H1 (cell line): ENCODE measurements around the gene MCF2L. TPM values are rescaled to one million over a fixed set of nuclear protein-coding genes. Genes with fewer than 3 reads are reported as not detected.

Experiments
- CTCF ChIA-PET: fragments of 300-600 bp; sonication (Branson Sonifier 250); formaldehyde crosslinking; loops from one replicate; lab custom pipeline; 2021; ENCODE audit not compliant: partially characterized antibody; lab: Charles Lee
- POLR2A ChIA-PET: fragments of 300-600 bp; sonication (Branson Sonifier 250); formaldehyde crosslinking; loops from one replicate; lab custom pipeline; 2021; ENCODE audit warnings: inconsistent platforms; ENCODE audit not compliant: partially characterized antibody; lab: Charles Lee
- DNase-seq, 2 experiments: peaks; one replicate each; pipeline versions ENCODE4 v3.0.0 to v3.0.0-alpha.2; 2010 to 2022; ENCODE audit warnings: low spot score in 2 of 2, low read depth in 1 of 2, mixed read lengths in 1 of 2
- FAIRE-seq: peaks from 2 replicates; lab custom pipeline; 2011; peaks lifted over from hg19 to GRCh38; lab: Jason Lieb, UNC
- H2AFZ ChIP-seq: 2 replicates; pipeline ENCODE4 v1.8.1; 2012; ENCODE audit warnings: low read length, inconsistent platforms
- H2AK5ac ChIP-seq: 2 replicates; pipeline ENCODE4 v1.6.1; 2013; ENCODE audit warnings: low read depth, low read length
- H2BK120ac ChIP-seq: replicated peaks from 2 replicates; pipeline ENCODE3; 2013; ENCODE audit warnings: low read depth, low read length, inconsistent platforms
- H2BK12ac ChIP-seq: 2 replicates; pipeline ENCODE4 v1.6.1; 2013; ENCODE audit warnings: low read depth, low read length
- H2BK15ac ChIP-seq: 2 replicates; pipeline ENCODE4 v1.6.1; 2013; ENCODE audit warnings: low read length
- H2BK20ac ChIP-seq: 2 replicates; pipeline ENCODE4 v1.6.1; 2013; ENCODE audit warnings: low read length
- H2BK5ac ChIP-seq: 2 replicates; pipeline ENCODE4 v1.6.1; 2013; ENCODE audit warnings: low read depth, low read length
- H3K14ac ChIP-seq: 2 replicates; pipeline ENCODE4 v1.6.1; 2013; ENCODE audit warnings: inconsistent platforms; ENCODE audit not compliant: insufficient read length
- H3K18ac ChIP-seq: 2 replicates; pipeline ENCODE4 v1.6.1; 2013; ENCODE audit warnings: low read length; ENCODE audit errors: extremely low read depth
- H3K23ac ChIP-seq: 2 replicates; pipeline ENCODE4 v1.6.1; 2013; ENCODE audit warnings: inconsistent platforms; ENCODE audit not compliant: insufficient read length
- H3K23me2 ChIP-seq: 2 replicates; pipeline ENCODE4 v1.6.1; 2013; ENCODE audit warnings: low read depth, low read length
- H3K27ac ChIP-seq: 2 replicates; pipeline ENCODE4 v1.6.1; 2011; ENCODE audit warnings: low read depth, low read length, inconsistent platforms
- H3K27me3 ChIP-seq, 4 experiments: replicated peaks in 1 of 4; 1 replicate in 1 of 4; 2 replicates in 3 of 4; pipeline versions ENCODE4 v1.6.1 to v1.8.1; 2011 to 2013; ENCODE audit warnings: low read length in 3 of 4, mild to moderate bottlenecking in 3 of 4, inconsistent platforms in 2 of 4, mixed read lengths in 2 of 4, moderate library complexity in 1 of 4; ENCODE audit not compliant: control insufficient read depth in 3 of 4, insufficient read depth in 3 of 4; ENCODE audit errors: extremely low read depth in 1 of 4
- H3K36me3 ChIP-seq, 4 experiments: 2 replicates each; pipeline versions ENCODE4 v1.6.1 to v1.8.1; 2011 to 2013; ENCODE audit warnings: mild to moderate bottlenecking in 4 of 4, low read length in 3 of 4, moderate library complexity in 2 of 4, control low read depth in 1 of 4, inconsistent platforms in 1 of 4; ENCODE audit not compliant: insufficient read depth in 4 of 4, control insufficient read depth in 2 of 4
- H3K4ac ChIP-seq: replicated peaks from 2 replicates; pipeline ENCODE3; 2013; ENCODE audit warnings: low read length, low read depth, mixed read lengths, inconsistent platforms; ENCODE audit not compliant: insufficient read length
- H3K4me1 ChIP-seq, 4 experiments: replicated peaks in 1 of 4; 1 replicate in 1 of 4; 2 replicates in 3 of 4; pipeline versions ENCODE4 v1.6.1 to v1.8.1; 2011 to 2013; ENCODE audit warnings: low read length in 3 of 4, inconsistent platforms in 2 of 4, mixed read lengths in 1 of 4; ENCODE audit not compliant: insufficient read depth in 4 of 4, control insufficient read depth in 3 of 4
- H3K4me2 ChIP-seq, 2 experiments: 2 replicates each; pipeline versions ENCODE4 v1.6.1 to v1.8.1; 2011 to 2013; ENCODE audit warnings: low read depth in 2 of 2, low read length in 2 of 2, control low read depth in 1 of 2, inconsistent platforms in 1 of 2, mild to moderate bottlenecking in 1 of 2; ENCODE audit not compliant: insufficient read depth in 1 of 2
- H3K4me3 ChIP-seq, 4 experiments: fragments of 200-600, 300-600 bp in 1 of 4; sonication (generic), shearing (Covaris generic), sonication (Bioruptor Twin) in 1 of 4; 2 replicates each; pipeline versions ENCODE4 v1.5.1 to v1.8.1; 2011 to 2016; ENCODE audit warnings: low read length in 4 of 4, low read depth in 3 of 4, control low read depth in 2 of 4, inconsistent platforms in 2 of 4, mild to moderate bottlenecking in 2 of 4, mixed read lengths in 1 of 4, moderate library complexity in 1 of 4; ENCODE audit not compliant: insufficient read depth in 2 of 4; ENCODE audit errors: extremely low read depth in 1 of 4
- H3K56ac ChIP-seq: replicated peaks from 2 replicates; pipeline ENCODE3; 2013; ENCODE audit warnings: low read depth, mild to moderate bottlenecking, mixed read lengths, low read length, inconsistent platforms; ENCODE audit not compliant: insufficient read length
- H3K79me1 ChIP-seq: 2 replicates; pipeline ENCODE4 v1.6.1; 2013; ENCODE audit warnings: low read depth, low read length, control low read depth
- H3K79me2 ChIP-seq, 2 experiments: 2 replicates each; pipeline versions ENCODE4 v1.6.1 to v1.8.1; 2012 to 2013; ENCODE audit warnings: low read length in 2 of 2, mild to moderate bottlenecking in 2 of 2, inconsistent platforms in 1 of 2; ENCODE audit not compliant: insufficient read depth in 2 of 2, control insufficient read depth in 1 of 2
- H3K9ac ChIP-seq, 4 experiments: replicated peaks in 1 of 4; 1 replicate in 1 of 4; 2 replicates in 3 of 4; pipeline versions ENCODE4 v1.6.1 to v1.8.1; 2011 to 2013; ENCODE audit warnings: low read depth in 3 of 4, low read length in 3 of 4, control low read depth in 2 of 4, mild to moderate bottlenecking in 2 of 4, moderate library complexity in 2 of 4, inconsistent platforms in 1 of 4; ENCODE audit errors: extremely low read depth in 1 of 4
- H3K9me3 ChIP-seq, 2 experiments: 2 replicates each; pipeline versions ENCODE4 v1.6.1 to v1.8.1; 2012 to 2013; ENCODE audit warnings: mild to moderate bottlenecking in 2 of 2, moderate library complexity in 2 of 2, control low read depth in 1 of 2, inconsistent platforms in 1 of 2, low read depth in 1 of 2, low read length in 1 of 2, mixed read lengths in 1 of 2; ENCODE audit not compliant: insufficient read depth in 2 of 2
- H4K20me1 ChIP-seq, 2 experiments: replicated peaks in 1 of 2; 2 replicates each; pipeline versions ENCODE3 to v1.8.1; 2011 to 2013; ENCODE audit warnings: inconsistent platforms in 2 of 2, low read length in 2 of 2, mild to moderate bottlenecking in 1 of 2; ENCODE audit not compliant: insufficient read depth in 2 of 2, control insufficient read depth in 1 of 2
- H4K5ac ChIP-seq: 2 replicates; pipeline ENCODE4 v1.6.1; 2013; ENCODE audit warnings: low read length, low read depth, mixed read lengths, inconsistent platforms; ENCODE audit not compliant: insufficient read length
- H4K8ac ChIP-seq: 2 replicates; pipeline ENCODE4 v1.8.0; 2013; ENCODE audit warnings: mild to moderate bottlenecking, moderate library complexity, low read length, inconsistent platforms; ENCODE audit not compliant: insufficient read depth; ENCODE audit errors: extremely low read depth
- H4K91ac ChIP-seq: replicated peaks from 2 replicates; pipeline ENCODE3; 2013; ENCODE audit warnings: low read length, mixed read lengths, inconsistent platforms; ENCODE audit not compliant: insufficient read length
- BCL11A ChIP-seq, 2 experiments: IDR thresholded peaks; one replicate each; pipeline ENCODE4 v1.6.1; 2011; ENCODE audit warnings: low read depth in 2 of 2, low read length in 2 of 2, mild to moderate bottlenecking in 2 of 2
- CREB1 ChIP-seq: IDR thresholded peaks from 2 replicates; pipeline ENCODE4 v1.6.1; 2012; ENCODE audit warnings: inconsistent platforms
- EP300 ChIP-seq, 2 experiments: IDR thresholded peaks; 1 replicate in 1 of 2; 2 replicates in 1 of 2; pipeline ENCODE4 v1.6.1; 2011 to 2012; ENCODE audit warnings: low read depth in 2 of 2, low read length in 2 of 2, mild to moderate bottlenecking in 2 of 2, borderline replicate concordance in 1 of 2, inconsistent platforms in 1 of 2, moderate library complexity in 1 of 2
- PHF8 ChIP-seq: fragments of 200-600 bp; sonication (generic); conservative IDR thresholded peaks from 2 replicates; pipeline ENCODE4 v1.7.1; 2012; ENCODE audit warnings: low read depth, mild to moderate bottlenecking, inconsistent platforms, low read length, moderate library complexity
- RBBP5 ChIP-seq: IDR thresholded peaks from 2 replicates; pipeline ENCODE4 v1.7.1; 2012; ENCODE audit warnings: low read depth, mild to moderate bottlenecking, inconsistent platforms, low read length, moderate library complexity, borderline replicate concordance
- SIX5 ChIP-seq: IDR thresholded peaks from 2 replicates; pipeline ENCODE4 v1.6.1; 2011; ENCODE audit warnings: mild to moderate bottlenecking, low read depth, low read length
- SP2 ChIP-seq: IDR thresholded peaks from 2 replicates; pipeline ENCODE4 v1.6.1; 2012; ENCODE audit warnings: mild to moderate bottlenecking, low read length, inconsistent platforms
- TAF7 ChIP-seq: optimal IDR thresholded peaks from 2 replicates; pipeline ENCODE3; 2011; ENCODE audit warnings: low read depth, mild to moderate bottlenecking, inconsistent platforms, low read length, moderate library complexity, borderline replicate concordance
- TEAD4 ChIP-seq: IDR thresholded peaks from 2 replicates; pipeline ENCODE4 v1.6.1; 2012; ENCODE audit warnings: low read depth, low read length, inconsistent platforms, mixed read lengths
- WGBS, 2 experiments: shearing (Covaris generic) in 1 of 2; methylation state at CpG; one replicate each; pipeline versions ENCODE4 v1.1.6 to v1.1.7; 2013 to 2015; ENCODE audit warnings: low lambda C conversion rate in 2 of 2, mixed read lengths in 2 of 2, inconsistent platforms in 1 of 2, low coverage in 1 of 2, missing lambda C conversion rate in 1 of 2; ENCODE audit not compliant: insufficient replicate concordance in 2 of 2, insufficient coverage in 1 of 2, insufficient read length in 1 of 2; ENCODE audit errors: extremely low coverage in 1 of 2, missing lambda C conversion rate in 1 of 2; 5-methylcytosine and 5-hydroxymethylcytosine counted together
- polyA plus RNA-seq, 7 experiments: library from polyadenylated mRNA; depleted of rRNA in 3 of 7; stranded (reverse) in 5 of 7; unstranded in 2 of 7; fragments of >200 nt in 5 of 7; fragments of 200-250 nt in 2 of 7; gene quantifications; 1 replicate in 5 of 7; 2 replicates in 1 of 7; 4 replicates in 1 of 7; pipeline versions ENCODE4 v1.2.1 to v1.2.3, GENCODE V29; 2011 to 2013; ENCODE audit warnings: missing spikeins in 2 of 7, mixed read lengths in 2 of 7
- total RNA-seq: library from RNA; stranded (reverse); fragmentation: NEBNext Ultra II Directional; extraction: Animal tissue kit (Norgen Biotek cat#: 25700); gene quantifications from 2 replicates; pipeline ENCODE4 v1.2.1, GENCODE V29; 2021
- TF ChIP-seq, protein P1 (sequence below): IDR thresholded peaks from 2 replicates; pipeline ENCODE4 v1.6.1; 2012; ENCODE audit warnings: inconsistent platforms
- TF ChIP-seq, protein P2 (sequence below): IDR thresholded peaks from 2 replicates; pipeline ENCODE4 v1.6.1; 2011; ENCODE audit warnings: low read depth, mild to moderate bottlenecking, low read length; ENCODE audit not compliant: insufficient read depth

The MCF2L gene
- total and polyA plus RNA-seq, 2 of the 8 experiments (the other 6 are each of a cell fraction or from before 2014, with no cell fraction given): 10.1 to 24.4 TPM

DNA sequence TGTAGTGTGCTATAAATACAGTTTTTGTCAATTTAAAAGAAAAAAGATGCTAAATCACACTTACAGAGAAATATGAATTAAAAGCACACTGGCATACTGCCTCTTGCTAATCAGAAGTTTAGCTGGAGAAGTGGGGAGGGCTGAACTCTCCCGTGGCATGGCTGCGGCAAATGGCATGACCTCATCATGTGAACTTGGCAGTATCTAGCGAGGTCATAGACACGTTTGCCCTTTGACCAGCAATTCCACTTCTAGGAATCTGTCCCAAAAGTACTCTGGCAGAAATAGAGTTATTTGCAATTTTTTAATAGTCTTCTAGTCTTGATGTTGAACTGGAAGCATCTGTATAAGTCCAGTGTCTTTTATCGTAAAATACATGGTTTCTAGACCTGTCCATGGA is 42.0 kb upstream of the MCF2L start:
- Histone ChIP-seq H2BK120ac (no peak overlapping the region), H3K4me3 (no peak overlapping the region), H3K23me2 (no peaks in the 10 kb centered on the region), H2BK20ac (no peak overlapping the region), H2AFZ (no peak overlapping the region), H4K91ac (no peak overlapping the region), H3K36me3 (no peaks in the 10 kb centered on the region), H2BK5ac (no peak overlapping the region), H3K9ac (no peak overlapping the region), H4K20me1 (peaks cover 0 to 4% of the 10 kb centered on the region in 2 experiments), H3K27ac (no peak overlapping the region), H3K18ac (no peak overlapping the region), H3K27me3 (no peaks in the 10 kb centered on the region), H4K8ac (no peak overlapping the region), H3K4me2 (no peak overlapping the region), H2BK15ac (no peak overlapping the region), H3K14ac (no peak overlapping the region), H3K56ac (no peak overlapping the region), H3K23ac (no peak overlapping the region), H3K4me1 (peaks cover 0 to 9% (median 5%) of the 10 kb centered on the region in 4 experiments; a peak in 4 of 7 replicates), H3K4ac (no peak overlapping the region), H2BK12ac (no peak overlapping the region), H3K79me1 (no peaks in the 10 kb centered on the region; the same call in 1 of the 2 replicates), H3K9me3 (peaks cover 4 to 10% of the 10 kb centered on the region in 2 experiments), H3K79me2 (no peaks in the 10 kb centered on the region), H4K5ac (no peak overlapping the region), H2AK5ac (no peak overlapping the region)
- 95% methylated on average over 5 of the region's 5 CpGs; no CpG with 5 or more reads in 1 of the 2 experiments for WGBS, 2 experiments
- ChIA-PET CTCF (interaction anchor here (2.2 kb wide), 1 partner anchor 16 kb away, joined by 5 read pairs; no protein-coding TSS in a partner anchor), POLR2A (interaction anchor here (0.6 kb wide), 1 partner anchor 27 kb away, joined by 3 read pairs; no protein-coding TSS in a partner anchor)
- TF ChIP-seq TEAD4 (no peak), SIX5 (no peak), TAF7 (no peak), SP2 (no peak), PHF8 (no peak), RBBP5 (no peak), BCL11A (IDR thresholded peaks at IDR 0.05; ENCODE audit: low read depth in 2 of 2, low read length in 2 of 2) (no peak), EP300 (IDR thresholded peaks at IDR 0.05; ENCODE audit: borderline replicate concordance in 1 of 2, low read depth in 2 of 2, low read length in 2 of 2) (no peak), CREB1 (no peak)
- TF ChIP-seq, protein P1, sequence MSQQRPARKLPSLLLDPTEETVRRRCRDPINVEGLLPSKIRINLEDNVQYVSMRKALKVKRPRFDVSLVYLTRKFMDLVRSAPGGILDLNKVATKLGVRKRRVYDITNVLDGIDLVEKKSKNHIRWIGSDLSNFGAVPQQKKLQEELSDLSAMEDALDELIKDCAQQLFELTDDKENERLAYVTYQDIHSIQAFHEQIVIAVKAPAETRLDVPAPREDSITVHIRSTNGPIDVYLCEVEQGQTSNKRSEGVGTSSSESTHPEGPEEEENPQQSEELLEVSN: no peak
- TF ChIP-seq, protein P2, sequence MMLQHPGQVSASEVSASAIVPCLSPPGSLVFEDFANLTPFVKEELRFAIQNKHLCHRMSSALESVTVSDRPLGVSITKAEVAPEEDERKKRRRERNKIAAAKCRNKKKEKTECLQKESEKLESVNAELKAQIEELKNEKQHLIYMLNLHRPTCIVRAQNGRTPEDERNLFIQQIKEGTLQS: no peak
- FAIRE-seq: no peak
- no peak for DNase-seq
